Glutamatergic neuron (in vitro differentiated cells): ENCODE results near the gene MCU. TPM values are rescaled to one million over a fixed set of nuclear protein-coding genes. Genes with fewer than 3 reads are reported as not detected.

Experiments
- DNase-seq: peaks from one replicate; pipeline ENCODE4 v3.0.0; 2022
- H3K27ac Mint-ChIP-seq: one replicate; pipeline ENCODE4 v1.8.0; 2020; ENCODE audit warnings: mild to moderate bottlenecking, mixed read lengths, inconsistent platforms; ENCODE audit not compliant: unreplicated experiment
- H3K27me3 Mint-ChIP-seq: one replicate; pipeline ENCODE4 v1.8.0; 2020; ENCODE audit warnings: mild to moderate bottlenecking, moderate library complexity, mixed read lengths, inconsistent platforms; ENCODE audit not compliant: unreplicated experiment
- H3K36me3 Mint-ChIP-seq: one replicate; pipeline ENCODE4 v1.8.0; 2020; ENCODE audit warnings: mild to moderate bottlenecking, mixed read lengths, inconsistent platforms; ENCODE audit not compliant: unreplicated experiment
- H3K4me1 Mint-ChIP-seq: one replicate; pipeline ENCODE4 v1.8.0; 2020; ENCODE audit warnings: mild to moderate bottlenecking, low read depth, mixed read lengths, inconsistent platforms; ENCODE audit not compliant: unreplicated experiment
- H3K4me3 Mint-ChIP-seq: one replicate; pipeline ENCODE4 v1.8.0; 2020; ENCODE audit warnings: mild to moderate bottlenecking, mixed read lengths, inconsistent platforms; ENCODE audit not compliant: unreplicated experiment
- H3K9me3 Mint-ChIP-seq: one replicate; pipeline ENCODE4 v1.8.0; 2020; ENCODE audit warnings: mild to moderate bottlenecking, moderate library complexity, mixed read lengths, inconsistent platforms; ENCODE audit not compliant: unreplicated experiment
- total RNA-seq: library from RNA; stranded (reverse); fragmentation: NEBNext Ultra II Directional; extraction: Animal tissue kit (Norgen Biotek cat#: 25700); gene quantifications from one replicate; pipeline ENCODE4 v1.2.1, GENCODE V29; 2021; ENCODE audit not compliant: unreplicated experiment
- TF ChIP-seq, protein P1 (sequence below): fragments of 200-600 bp; sonication (generic); IDR thresholded peaks from one replicate; pipeline ENCODE4 v1.5.0; 2021; ENCODE audit not compliant: partially characterized antibody, unreplicated experiment

Gene MCU
- total RNA-seq, 1 donor from 2014 or later, result 15.2 TPM

DNA sequence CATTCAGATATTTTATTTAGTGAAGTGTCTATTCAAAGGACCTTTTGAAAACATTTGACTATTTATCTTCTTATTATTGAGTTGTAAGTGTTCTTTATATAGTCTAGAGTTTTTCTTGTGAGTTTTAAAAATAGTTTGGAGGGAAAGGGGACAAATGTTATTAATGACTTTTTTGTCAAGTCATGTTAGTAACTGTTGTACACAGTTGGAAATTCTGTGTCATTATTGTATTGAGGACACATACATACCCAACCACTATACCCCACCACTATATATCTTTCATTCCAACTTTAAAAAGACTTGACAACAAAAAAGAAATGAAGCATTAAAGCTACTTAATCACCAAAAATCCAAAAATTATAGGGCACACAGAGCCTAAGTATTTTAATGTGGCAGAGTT lies 148.4 kb downstream of the MCU start:
- Mint-ChIP-seq H3K27me3 (no peaks in the 10 kb centered on the region), H3K4me1 (no peaks in the 10 kb centered on the region), H3K36me3 (no peaks in the 10 kb centered on the region), H3K4me3 (no peak overlapping the region), H3K27ac (no peak overlapping the region), H3K9me3 (no peaks in the 10 kb centered on the region)
- DNase-seq, result no peak
- TF ChIP-seq, protein P1, sequence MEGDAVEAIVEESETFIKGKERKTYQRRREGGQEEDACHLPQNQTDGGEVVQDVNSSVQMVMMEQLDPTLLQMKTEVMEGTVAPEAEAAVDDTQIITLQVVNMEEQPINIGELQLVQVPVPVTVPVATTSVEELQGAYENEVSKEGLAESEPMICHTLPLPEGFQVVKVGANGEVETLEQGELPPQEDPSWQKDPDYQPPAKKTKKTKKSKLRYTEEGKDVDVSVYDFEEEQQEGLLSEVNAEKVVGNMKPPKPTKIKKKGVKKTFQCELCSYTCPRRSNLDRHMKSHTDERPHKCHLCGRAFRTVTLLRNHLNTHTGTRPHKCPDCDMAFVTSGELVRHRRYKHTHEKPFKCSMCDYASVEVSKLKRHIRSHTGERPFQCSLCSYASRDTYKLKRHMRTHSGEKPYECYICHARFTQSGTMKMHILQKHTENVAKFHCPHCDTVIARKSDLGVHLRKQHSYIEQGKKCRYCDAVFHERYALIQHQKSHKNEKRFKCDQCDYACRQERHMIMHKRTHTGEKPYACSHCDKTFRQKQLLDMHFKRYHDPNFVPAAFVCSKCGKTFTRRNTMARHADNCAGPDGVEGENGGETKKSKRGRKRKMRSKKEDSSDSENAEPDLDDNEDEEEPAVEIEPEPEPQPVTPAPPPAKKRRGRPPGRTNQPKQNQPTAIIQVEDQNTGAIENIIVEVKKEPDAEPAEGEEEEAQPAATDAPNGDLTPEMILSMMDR, result no peak

- TF ChIP-seq, protein P1, result no peak
- H3K27me3 Mint-ChIP-seq, result no peaks in the 10 kb centered on the region
- H3K27ac Mint-ChIP-seq, result no peak overlapping the region
- H3K4me1 Mint-ChIP-seq, result no peaks in the 10 kb centered on the region
- DNase-seq, result no peak
- H3K36me3 Mint-ChIP-seq, result no peaks in the 10 kb centered on the region
- H3K9me3 Mint-ChIP-seq, result no peaks in the 10 kb centered on the region
- H3K4me3 Mint-ChIP-seq, result no peak overlapping the region
These were observed 149.5 kb downstream of the MCU start for GRCh38 chr10:72841487-72841886.

DNA sequence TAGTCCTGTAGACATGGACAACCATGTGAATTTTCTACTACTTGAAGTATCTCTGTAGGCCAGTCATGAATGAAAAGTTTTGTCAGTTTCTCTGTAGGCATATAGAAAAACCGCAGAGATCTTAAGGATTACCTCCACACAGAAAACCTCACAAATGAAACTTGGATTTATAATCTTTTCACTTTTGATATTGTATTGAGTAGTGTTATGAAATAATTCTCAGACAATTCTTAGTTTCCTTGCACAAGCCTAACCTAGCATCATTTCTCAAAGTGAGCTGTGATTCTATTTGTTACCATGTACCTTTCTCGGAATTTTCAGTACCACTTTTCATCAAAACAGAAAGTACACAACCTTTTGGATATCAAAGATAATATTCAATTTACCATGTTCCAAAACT lies 150.2 kb downstream of the MCU start:
- no peaks in the 10 kb centered on the region for H3K36me3 Mint-ChIP-seq
- no peaks in the 10 kb centered on the region for H3K27me3 Mint-ChIP-seq
- TF ChIP-seq, protein P1, result no peak
- no peak for DNase-seq
- no peaks in the 10 kb centered on the region for H3K9me3 Mint-ChIP-seq
- H3K4me1 Mint-ChIP-seq, result no peaks in the 10 kb centered on the region
- no peak overlapping the region for H3K27ac Mint-ChIP-seq
- H3K4me3 Mint-ChIP-seq, result no peak overlapping the region

DNA sequence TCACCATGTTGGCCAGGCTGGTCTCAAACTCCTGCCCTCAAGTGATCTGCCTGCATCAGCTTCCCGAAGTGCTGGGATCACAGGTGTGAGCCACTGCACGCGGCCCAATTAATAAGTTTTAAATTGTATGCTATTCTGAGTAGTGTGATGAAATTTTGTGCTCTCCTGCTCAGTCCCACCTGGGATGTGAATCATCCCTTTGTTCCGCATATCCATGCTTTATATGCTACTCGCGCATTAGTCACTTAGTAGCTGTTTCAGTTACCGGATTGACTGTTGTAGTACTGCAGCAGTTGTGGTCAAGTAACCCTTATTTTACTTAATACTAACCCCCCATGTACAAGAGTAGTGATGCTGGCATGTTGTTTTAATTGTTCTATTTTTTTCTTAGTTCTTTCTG lies 154.3 kb downstream of the MCU start:
- no peaks in the 10 kb centered on the region for H3K27me3 Mint-ChIP-seq
- peaks cover 2% of the 10 kb centered on the region for H3K36me3 Mint-ChIP-seq
- H3K4me1 Mint-ChIP-seq, result no peaks in the 10 kb centered on the region
- H3K4me3 Mint-ChIP-seq, result no peak overlapping the region
- TF ChIP-seq, protein P1, result no peak
- H3K9me3 Mint-ChIP-seq, result peaks cover 1% of the 10 kb centered on the region
- no peak for DNase-seq
- no peak overlapping the region for H3K27ac Mint-ChIP-seq

DNA sequence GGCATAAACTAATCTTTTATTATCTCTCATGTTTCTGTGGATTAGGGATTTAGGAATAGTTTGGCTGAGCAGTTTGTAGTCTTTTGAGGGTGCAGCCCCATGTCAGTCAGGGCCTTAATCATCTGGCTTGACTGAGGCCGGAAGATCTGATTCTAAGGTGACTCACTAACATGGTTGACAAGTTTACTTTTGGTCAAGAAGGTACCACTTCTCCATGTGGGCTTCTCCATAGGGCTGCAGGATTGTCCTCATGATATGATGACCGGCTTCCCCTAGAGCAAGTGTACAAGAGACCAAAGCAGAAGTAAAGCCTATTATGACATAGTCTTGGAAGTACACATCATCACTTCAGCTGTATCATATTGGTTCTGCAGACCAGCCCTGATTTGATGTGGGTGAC lies 155.7 kb downstream of the MCU start:
- Mint-ChIP-seq H3K27ac (no peak overlapping the region), H3K4me1 (no peaks in the 10 kb centered on the region), H3K27me3 (no peaks in the 10 kb centered on the region), H3K4me3 (no peak overlapping the region), H3K36me3 (peaks cover 10% of the 10 kb centered on the region), H3K9me3 (peaks cover 1% of the 10 kb centered on the region)
- TF ChIP-seq, protein P1, result no peak
- no peak for DNase-seq
